GM19193 (cell line): ENCODE results near the gene LGI4.

Source experiments
- POLR2A ChIP-seq: IDR thresholded peaks from 4 replicates; pipeline ENCODE4 v1.6.1; 2011; ENCODE audit not compliant: insufficient read depth, insufficient read length; ENCODE audit errors: extremely low read depth

LGI4 gene

DNA sequence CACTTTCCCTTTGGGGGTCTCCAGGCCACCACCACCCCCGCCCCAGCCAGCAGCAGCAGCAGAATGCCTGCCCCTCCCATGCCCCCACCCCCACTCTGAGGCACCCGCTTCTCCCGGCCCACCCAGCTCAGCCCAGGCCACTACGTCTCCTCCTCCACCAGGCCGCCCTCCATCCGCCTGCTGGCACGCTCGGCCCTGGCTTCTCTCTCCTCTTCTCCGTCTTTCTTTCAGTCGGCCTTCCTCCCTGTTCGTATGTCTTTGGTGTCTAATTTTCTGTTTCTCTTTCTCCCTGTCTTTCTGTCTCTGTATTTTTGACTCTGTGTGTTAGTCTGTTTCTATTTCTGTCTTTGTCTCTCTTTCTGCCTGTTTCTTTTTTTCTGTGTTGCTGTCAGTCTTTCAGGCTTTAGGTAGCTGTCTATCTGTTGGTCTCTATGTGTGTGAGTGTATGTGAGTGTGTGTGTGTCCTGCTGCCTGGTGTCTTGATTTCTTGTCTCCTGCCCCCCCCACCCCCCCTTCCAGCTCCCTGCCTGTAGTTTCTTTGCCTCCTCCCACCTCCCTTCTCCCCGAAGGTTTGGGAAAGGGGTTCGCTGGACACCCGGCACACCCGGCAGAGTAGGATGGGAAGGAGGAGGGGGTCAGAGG, at the start of gene LGI4:
TSS of gene LGI4 (minus strand) at position 459 of the 642 bp plus-strand sequence. CDS start at position 80, 379 bp downstream.
- TF ChIP-seq POLR2A: no peak

DNA sequence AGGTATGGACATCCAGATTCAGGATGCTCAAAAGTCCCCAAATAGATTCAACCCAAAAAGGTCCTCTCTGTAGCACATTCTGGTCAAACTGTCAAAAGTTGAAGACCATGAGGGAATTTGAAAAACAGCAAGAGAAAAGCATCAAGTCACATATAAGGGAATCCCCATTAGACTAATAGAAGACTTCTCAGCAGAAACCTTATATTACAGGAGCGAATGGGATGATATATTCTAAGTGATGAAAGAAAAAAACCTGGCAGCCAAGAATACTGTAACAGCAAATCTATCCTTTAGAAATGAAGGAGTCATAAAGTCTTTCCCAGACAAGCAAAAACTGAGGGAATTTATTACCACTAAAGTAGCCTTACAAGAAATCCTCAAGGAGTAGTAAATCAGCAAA, 49.4 kb upstream of the LGI4 start:
- TF ChIP-seq POLR2A: no peak

DNA sequence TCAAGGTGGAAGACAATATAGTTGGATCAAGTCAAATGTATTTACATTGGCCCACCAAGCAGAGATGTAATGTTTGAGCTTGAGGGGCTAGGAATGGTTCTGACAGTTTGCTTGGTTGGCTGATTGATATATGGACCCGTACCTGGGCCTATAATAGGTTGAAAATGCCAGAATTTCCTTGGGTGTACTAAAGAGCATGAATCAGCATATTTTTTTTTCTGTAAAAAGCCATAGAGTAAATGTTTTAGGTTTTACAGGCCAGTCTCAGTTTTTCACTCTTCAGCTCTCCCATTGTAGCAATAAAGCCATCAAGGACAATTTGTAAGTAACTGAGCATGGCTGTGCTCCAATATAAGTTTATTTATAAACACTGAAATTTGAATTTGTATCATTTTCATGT, 46.5 kb upstream of the LGI4 start:
- TF ChIP-seq POLR2A: no peak

DNA sequence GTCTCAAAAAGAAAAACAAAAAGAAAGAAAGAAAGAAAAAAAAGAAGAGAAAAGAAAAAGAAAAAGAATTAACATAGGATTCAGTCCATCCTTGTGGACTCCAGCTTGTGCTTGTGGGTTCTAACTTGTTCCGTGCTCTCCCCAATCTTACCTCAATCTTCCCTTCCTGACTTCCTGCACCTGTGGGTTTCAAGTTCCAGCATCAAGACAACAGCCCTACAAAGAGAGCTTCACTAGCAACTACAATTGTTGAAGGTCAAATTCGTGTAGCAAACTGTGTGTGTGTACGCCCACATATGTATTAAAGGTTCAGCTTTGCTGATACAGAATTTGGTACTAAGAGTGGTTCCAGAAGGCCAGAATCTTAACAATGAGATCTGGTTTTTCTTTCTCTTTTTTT, 45.0 kb upstream of the LGI4 start:
- TF ChIP-seq POLR2A: no peak

DNA sequence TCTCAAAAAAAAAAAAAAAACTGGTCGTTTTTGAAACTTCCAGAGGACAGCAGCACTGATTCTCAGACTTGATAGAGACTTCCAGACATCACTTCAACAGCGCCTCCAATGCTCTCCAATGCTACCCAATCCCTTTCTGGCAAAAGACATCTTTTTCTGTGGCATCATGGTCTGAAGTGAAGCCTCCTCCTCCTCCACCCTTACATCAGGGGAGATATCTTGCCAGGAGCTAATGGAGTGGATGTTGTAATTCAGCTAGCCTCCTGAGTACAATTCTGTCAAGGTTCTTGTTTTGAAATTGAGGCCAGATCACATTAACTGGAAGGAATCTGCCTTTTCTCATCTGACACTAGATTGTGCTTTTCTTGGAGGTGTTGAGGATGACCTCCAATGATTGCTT, 43.8 kb upstream of the LGI4 start:
- no peak for TF ChIP-seq POLR2A

DNA sequence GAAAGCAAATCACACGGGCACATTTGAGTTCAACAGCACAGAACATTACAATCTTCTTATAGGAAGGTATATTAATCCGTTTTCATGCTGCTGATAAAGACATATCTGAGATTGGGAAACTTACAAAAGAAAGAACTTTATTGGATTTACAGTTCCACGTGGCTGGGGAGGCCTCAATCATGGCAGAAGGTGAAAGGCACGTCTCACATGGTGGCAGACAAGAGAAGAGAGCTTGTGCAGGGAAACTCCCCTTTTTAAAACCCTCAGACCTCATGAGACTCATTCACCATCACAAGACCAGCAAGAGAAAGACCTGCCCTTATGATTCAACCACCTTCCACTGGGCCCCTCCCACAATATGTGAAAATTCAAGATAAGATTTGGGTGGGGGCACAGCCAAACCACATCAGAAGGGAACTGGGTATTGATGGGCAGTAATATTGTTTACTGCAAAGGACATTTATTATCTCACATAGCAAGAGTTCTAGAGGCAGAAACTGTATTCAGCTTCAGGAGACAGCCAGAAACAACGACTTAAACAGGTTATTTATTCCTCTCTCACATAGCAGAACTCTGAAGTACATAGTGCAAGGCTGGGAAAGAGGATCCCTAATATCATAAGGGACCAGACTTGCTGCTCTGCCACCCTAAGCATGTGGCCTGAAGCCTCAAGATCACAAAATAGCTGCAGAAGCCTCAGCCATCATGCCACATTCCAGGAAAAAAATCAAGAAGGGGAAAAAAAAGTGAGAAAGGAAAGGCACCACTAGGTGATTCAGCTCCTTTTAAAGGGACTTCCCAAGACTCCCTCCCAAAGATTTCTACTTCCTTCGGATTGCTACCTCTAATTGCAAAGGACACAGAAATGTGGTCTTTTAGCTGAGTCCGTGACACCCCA, 42.8 kb upstream of the LGI4 start:
- no peak for TF ChIP-seq POLR2A

DNA sequence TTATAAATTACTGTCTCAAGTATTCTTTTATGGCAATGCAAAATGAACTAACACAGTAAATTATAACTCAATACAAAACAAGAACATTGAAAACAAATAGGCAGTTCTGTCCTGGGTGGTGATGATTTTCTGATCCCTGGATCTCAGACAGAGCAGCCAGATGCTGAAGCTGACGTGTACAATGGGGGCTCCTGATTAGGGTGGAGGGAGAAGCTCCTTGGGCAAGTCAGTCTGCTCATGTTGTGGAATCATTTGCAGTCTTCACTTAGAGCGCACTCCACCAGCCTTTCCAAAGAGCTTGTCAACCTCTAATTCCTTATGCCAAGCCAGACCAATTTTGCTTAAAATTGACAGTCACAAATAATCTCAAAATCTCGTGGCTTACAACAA, 41.3 kb upstream of the LGI4 start:
- TF ChIP-seq POLR2A: no peak

DNA sequence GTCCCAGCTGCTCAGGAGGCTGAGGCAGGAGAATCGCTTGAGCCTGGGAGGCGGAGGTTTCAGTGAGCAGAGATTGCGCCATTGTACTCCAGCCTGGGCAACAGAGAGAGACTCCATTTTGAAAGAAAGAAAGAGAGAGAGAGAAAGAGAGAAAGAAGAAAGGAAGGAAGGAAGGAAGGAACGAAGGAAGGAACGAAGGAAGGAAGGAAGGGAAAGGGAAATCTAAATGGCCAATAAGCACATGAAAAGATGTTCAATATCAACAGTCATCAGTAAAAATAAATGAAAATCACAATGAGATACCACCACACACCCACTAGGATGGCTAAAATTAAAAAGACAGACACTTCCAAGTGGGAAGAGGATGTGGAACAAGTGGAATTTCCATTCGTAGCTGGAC, 39.4 kb upstream of the LGI4 start:
- no peak for TF ChIP-seq POLR2A

DNA sequence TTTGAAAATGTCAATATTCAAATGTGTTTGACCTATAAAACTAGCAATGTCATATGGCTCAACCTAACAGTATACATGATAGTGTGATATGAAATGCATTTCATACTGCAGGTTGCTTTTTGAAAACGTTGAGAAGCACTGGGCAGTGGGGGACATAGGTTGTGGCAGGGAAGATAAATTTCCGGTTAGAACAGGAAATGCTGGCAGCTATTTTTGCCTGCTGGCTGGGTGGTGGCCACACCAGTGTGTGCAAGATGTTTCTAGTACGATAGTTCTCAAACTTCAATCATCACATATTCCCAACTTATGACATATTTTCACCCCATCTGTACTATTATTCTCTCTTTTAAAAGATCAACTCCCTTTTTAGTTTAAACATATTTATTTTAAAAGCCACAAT, 36.9 kb upstream of the LGI4 start:
- TF ChIP-seq POLR2A: no peak

DNA sequence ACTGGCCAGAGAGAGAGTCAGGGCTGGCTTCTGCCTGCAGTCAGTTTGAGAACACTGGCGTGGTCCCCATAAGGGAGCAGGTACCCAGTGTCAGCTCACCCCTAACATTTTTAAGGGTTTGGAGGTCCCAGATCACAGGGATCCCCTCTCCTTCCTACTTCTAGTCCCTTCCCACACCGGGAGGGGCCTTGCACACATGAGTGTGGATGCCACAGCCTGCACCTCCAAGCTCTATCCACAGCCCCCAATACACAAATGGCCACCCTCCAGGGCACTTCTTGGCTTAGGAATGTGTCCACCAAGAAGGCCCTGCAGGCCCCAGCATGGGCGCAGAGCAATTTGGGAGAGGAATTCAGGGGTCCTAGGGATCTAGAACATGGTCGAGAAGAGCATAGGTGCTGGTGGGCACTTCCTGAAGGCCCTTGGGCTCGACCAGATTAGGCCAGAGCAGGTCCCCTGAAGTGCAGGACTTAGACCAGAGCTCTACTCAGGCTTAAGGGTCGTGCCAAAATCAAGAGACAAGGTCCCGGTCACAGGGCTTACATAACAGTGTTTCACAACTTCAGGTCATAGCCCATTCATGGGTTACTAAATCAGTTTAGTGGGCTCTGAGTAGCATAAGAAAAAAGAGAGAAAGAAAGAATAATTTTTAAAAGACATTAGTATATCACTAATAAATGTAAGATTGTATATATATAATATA, 35.7 kb upstream of the LGI4 start:
- no peak for TF ChIP-seq POLR2A

DNA sequence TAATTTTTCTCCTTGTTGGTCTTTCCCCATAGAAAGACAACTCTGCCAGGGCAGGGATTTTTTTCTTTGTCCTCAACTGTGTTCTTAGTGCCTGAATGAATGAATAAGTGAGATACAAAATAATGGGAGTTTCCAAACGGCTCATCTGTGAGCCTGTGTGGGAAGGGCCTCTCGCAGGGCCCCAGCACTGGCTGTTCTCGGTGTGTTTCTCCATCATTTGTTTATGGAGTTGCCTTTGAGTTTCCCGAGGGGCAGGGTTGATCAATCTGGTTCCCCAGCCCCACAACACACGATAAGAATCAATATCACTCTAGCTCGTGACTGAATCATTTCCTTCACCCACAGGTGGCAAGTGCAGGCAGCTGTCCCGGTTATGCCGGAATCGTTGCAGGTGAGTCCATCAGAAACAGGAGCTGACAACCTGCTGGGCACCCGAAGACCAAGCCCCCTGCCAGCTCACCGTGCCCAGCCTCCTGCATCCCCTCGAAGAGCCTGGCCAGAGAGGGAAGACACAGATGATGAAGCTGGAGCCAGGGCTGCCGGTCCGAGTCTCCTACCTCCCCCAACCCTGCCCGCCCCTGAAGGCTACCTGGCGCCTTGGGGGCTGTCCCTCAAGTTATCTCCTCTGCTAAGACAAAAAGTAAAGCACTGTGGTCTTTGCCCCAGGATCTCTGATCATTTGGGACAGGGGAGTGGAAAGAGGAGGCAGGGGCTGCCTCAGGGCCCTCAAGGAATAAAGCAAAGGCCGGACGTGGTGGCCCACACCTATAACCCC, 34.5 kb upstream of the LGI4 start:
- no peak for TF ChIP-seq POLR2A

DNA sequence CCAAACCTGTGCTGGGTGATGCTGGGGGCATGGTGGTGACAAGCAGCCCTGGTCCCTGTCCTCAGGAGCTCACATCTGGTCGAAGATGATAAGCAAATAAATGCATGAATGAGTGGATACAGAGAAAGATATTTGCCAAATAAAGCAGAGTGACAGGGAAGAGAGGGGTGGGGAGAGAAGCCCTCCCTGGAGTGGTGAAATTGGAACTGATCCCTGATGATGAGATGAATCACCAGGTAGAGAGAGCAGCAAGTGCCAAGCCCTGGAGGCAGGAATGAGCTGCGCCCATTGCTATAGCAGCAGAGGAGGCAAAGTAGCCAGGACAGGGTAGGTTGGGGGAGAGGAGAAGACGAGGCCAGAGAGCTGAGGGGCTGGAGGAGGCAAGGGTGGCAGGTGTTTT, 33.3 kb upstream of the LGI4 start:
- TF ChIP-seq POLR2A: no peak

DNA sequence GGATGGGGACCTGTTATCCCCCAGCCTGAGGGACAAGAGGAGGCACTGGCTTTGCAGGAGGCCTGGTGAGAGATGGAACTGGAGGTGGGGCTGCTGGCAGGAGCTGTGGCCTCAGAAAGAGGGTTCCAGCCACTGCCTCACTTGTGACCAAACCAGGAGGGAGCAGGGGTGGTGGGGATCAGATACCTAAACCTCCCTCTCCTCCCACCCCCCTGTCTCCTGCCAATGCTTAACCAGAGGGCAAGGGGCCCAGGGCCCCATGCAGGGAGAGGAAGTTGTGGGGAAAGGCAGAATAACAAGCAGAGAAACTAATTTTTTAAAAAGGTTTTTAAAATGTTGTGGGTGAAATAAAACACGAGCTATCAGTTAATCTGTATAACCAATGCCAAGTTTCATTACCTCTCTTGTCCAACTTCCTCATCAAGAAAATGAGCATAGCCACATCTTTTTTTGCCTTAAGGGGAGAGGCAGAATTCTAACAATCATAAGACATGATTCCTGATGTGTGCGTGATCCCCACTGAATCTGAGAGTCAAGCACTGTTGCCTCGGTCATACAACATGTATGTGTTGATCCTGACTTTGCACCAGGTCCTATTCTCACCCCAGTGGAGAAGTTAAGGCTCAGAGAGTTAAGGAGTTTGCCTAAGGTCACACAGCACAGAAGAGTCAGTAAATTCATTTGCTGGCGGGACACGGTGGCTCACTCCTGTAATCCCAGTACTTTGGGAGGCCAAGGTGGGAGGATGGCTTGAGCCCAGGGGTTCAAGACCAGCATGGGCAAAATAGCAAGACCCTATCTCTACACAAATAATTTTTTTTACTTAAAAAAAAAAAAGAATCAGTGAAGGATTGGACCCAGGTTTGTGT, 32.6 kb upstream of the LGI4 start:
- no peak for TF ChIP-seq POLR2A
